DND-41 (cell line): ENCODE measurements around the gene ASPDH.

Source experiments
- EZH2 ChIP-seq: IDR thresholded peaks from 3 replicates; pipeline ENCODE4 v1.6.1; 2012; ENCODE audit warnings: borderline replicate concordance, low read depth, mild to moderate bottlenecking, moderate library complexity, low read length, inconsistent platforms; ENCODE audit not compliant: severe bottlenecking
- TF ChIP-seq, protein P1 (sequence below): IDR thresholded peaks from 2 replicates; pipeline ENCODE4 v1.5.1; 2012; ENCODE audit warnings: borderline replicate concordance, low read length, moderate library complexity, mild to moderate bottlenecking; ENCODE audit not compliant: poor library complexity, severe bottlenecking; ENCODE audit errors: extremely low read depth

DNA sequence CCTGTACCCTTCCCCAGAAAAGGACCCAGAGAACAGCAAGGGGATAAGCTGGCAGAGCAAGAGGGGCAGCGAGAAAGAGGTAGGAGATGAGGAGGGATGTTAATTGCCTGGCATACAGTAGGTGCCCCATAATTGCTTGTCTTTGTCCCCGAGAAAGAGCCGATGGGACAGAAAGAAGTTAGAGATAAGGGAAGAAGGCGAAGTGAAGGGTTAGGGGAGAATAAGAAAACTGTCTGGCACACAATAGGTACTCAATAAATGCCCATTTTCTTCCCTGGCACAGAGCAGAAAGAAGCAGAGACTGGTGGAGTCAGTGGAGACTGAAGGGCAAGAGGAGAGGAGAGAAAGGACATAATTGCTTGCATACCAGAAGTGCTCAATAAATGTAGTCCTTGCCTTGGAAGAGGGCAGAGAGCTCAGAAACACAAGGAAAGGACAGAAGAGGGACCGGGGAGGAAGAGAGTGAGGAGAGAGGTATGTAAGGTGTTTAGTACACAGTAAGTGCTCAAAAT lies 18.6 kb downstream of the ASPDH start:
- TF ChIP-seq, protein P1, sequence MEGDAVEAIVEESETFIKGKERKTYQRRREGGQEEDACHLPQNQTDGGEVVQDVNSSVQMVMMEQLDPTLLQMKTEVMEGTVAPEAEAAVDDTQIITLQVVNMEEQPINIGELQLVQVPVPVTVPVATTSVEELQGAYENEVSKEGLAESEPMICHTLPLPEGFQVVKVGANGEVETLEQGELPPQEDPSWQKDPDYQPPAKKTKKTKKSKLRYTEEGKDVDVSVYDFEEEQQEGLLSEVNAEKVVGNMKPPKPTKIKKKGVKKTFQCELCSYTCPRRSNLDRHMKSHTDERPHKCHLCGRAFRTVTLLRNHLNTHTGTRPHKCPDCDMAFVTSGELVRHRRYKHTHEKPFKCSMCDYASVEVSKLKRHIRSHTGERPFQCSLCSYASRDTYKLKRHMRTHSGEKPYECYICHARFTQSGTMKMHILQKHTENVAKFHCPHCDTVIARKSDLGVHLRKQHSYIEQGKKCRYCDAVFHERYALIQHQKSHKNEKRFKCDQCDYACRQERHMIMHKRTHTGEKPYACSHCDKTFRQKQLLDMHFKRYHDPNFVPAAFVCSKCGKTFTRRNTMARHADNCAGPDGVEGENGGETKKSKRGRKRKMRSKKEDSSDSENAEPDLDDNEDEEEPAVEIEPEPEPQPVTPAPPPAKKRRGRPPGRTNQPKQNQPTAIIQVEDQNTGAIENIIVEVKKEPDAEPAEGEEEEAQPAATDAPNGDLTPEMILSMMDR, result no peak
- TF ChIP-seq EZH2, result no peak
